T-cell (primary cell): ENCODE results near the gene AGFG2. TPM values are rescaled to one million over a fixed set of nuclear protein-coding genes. Genes with fewer than 3 reads are reported as not detected.

Experiments
- total RNA-seq, 35 experiments: library from RNA in 6 of 35; stranded (reverse) in 6 of 35; fragments of 120-200 nt in 1 of 35; gene quantifications; one replicate each; pipeline versions ENCODE4 v1.2.1 to v1.2.4 and lab custom pipeline; 2013 to 2026

Gene AGFG2
- total RNA-seq, 5 donors from 2014 or later (not counting 1 experiment from before 2014, with no cell fraction given) = 26.2 to 54.6 (median 40.2) TPM

Other genes with a start within 250 kb of the AGFG2 start
- gene SPDYE3, start 231.5 kb upstream of the AGFG2 start, total RNA-seq = not detected
- gene PILRB, start 181.1 kb upstream of the AGFG2 start, total RNA-seq = 100 to 1,000 TPM in 3 of 5 donors, 10 to 100 TPM in 2; 91.2 to 117 (median 102) TPM
- 10 to 100 TPM in 2 of 5 donors, 1 to 10 TPM in 3; 3.7 to 19.3 (median 7.1) TPM for gene PILRA, start 165.7 kb upstream of the AGFG2 start, total RNA-seq
- 10 to 100 TPM in 3 of 5 donors, 1 to 10 TPM in 2; 6.9 to 13.9 (median 12.0) TPM for gene ZCWPW1, start 110.5 kb upstream of the AGFG2 start, total RNA-seq
- 10 to 100 TPM; 50.6 to 63.2 (median 60.3) TPM for gene MEPCE, start 109.4 kb upstream of the AGFG2 start, total RNA-seq
- 100 to 1,000 TPM in 2 of 5 donors, 10 to 100 TPM in 3; 32.8 to 117 (median 98.6) TPM for gene PPP1R35, start 102.7 kb upstream of the AGFG2 start, total RNA-seq
- 1 to 10 TPM; 1.3 to 4.0 (median 3.3) TPM for gene SPACDR, start 74.9 kb upstream of the AGFG2 start, total RNA-seq
- gene TSC22D4, start 60.0 kb upstream of the AGFG2 start, total RNA-seq = 100 to 1,000 TPM in 4 of 5 donors, 10 to 100 TPM in 1; 85.2 to 160 (median 148) TPM
- gene NYAP1, start 55.3 kb upstream of the AGFG2 start, total RNA-seq = 1 to 10 TPM in 2 of 5 donors, under 1 TPM in 3; 0.50 to 1.4 (median 0.99) TPM
- gene SAP25, start 34.7 kb downstream of the AGFG2 start, total RNA-seq = 100 to 1,000 TPM in 3 of 5 donors, 10 to 100 TPM in 2; 61.2 to 129 (median 107) TPM
- 100 to 1,000 TPM; 328 to 377 (median 362) TPM for gene LRCH4, start 46.9 kb downstream of the AGFG2 start, total RNA-seq
- gene FBXO24, start 47.1 kb downstream of the AGFG2 start, total RNA-seq = 1 to 10 TPM in 3 of 5 donors, under 1 TPM in 2; 0.70 to 1.7 (median 1.3) TPM
- gene PCOLCE, start 63.2 kb downstream of the AGFG2 start, total RNA-seq = 10 to 100 TPM in 3 of 5 donors, 1 to 10 TPM in 2; 5.4 to 14.0 (median 10.5) TPM
- gene MOSPD3, start 73.3 kb downstream of the AGFG2 start, total RNA-seq = 10 to 100 TPM; 10.9 to 19.0 (median 16.3) TPM
- 1 to 10 TPM; 3.8 to 8.7 (median 6.7) TPM for gene TFR2, start 102.3 kb downstream of the AGFG2 start, total RNA-seq
- not detected for gene ACTL6B, start 117.2 kb downstream of the AGFG2 start, total RNA-seq
- 100 to 1,000 TPM; 101 to 175 (median 153) TPM for gene GNB2, start 134.5 kb downstream of the AGFG2 start, total RNA-seq
- gene GIGYF1, start 155.0 kb downstream of the AGFG2 start, total RNA-seq = 100 to 1,000 TPM in 3 of 5 donors, 10 to 100 TPM in 2; 87.7 to 161 (median 124) TPM
- 10 to 100 TPM in 3 of 5 donors, 1 to 10 TPM in 2; 8.3 to 18.1 (median 17.8) TPM for gene POP7, start 166.9 kb downstream of the AGFG2 start, total RNA-seq
- not detected for gene EPO, start 181.3 kb downstream of the AGFG2 start, total RNA-seq
- gene ZAN, start 194.4 kb downstream of the AGFG2 start, total RNA-seq = not detected